GM12878 (cell line): Measurements from ENCODE around the gene GALNT17.

Source experiments
- BCL11A ChIP-seq: IDR thresholded peaks from 2 replicates; pipeline ENCODE4 v1.6.1; 2011; ENCODE audit warnings: low read depth, low read length
- CHD4 ChIP-seq: fragments of 200-600 bp; sonication (generic); IDR thresholded peaks from 2 replicates; pipeline ENCODE4 v1.6.1; 2016; ENCODE audit warnings: mild to moderate bottlenecking
- EZH2 ChIP-seq: IDR thresholded peaks from 2 replicates; pipeline ENCODE4 v1.6.1; 2012; ENCODE audit warnings: low read depth, mild to moderate bottlenecking, control low read depth, inconsistent platforms, low read length, borderline replicate concordance; ENCODE audit not compliant: control insufficient read depth
- FOS ChIP-seq: IDR thresholded peaks from 3 replicates; pipeline ENCODE4 v1.6.1; 2011; ENCODE audit warnings: borderline replicate concordance; ENCODE audit not compliant: insufficient read length; ENCODE audit errors: extremely low read depth
- FOXM1 ChIP-seq: IDR thresholded peaks from 2 replicates; pipeline ENCODE4 v1.6.1; 2012; ENCODE audit warnings: low read depth, mild to moderate bottlenecking, inconsistent platforms, low read length, moderate library complexity
- JUNB ChIP-seq: IDR thresholded peaks from 2 replicates; pipeline ENCODE4 v1.6.1; 2016; ENCODE audit warnings: antibody characterized with exemption, mild to moderate bottlenecking
- POLR2A ChIP-seq: IDR thresholded peaks from 2 replicates; pipeline ENCODE4 v1.6.1; 2011; ENCODE audit warnings: low read depth, mild to moderate bottlenecking, low read length
- YY1 ChIP-seq: IDR thresholded peaks from 2 replicates; pipeline ENCODE4 v1.6.1; 2011; ENCODE audit warnings: low read depth, mild to moderate bottlenecking, low read length
- TF ChIP-seq, protein P1 (sequence below), 3 experiments: IDR thresholded peaks in 2 of 3; conservative IDR thresholded peaks in 1 of 3; 2 replicates each; pipeline ENCODE4 v1.5.1; 2011; ENCODE audit warnings: low read depth in 3 of 3, low read length in 3 of 3, mild to moderate bottlenecking in 3 of 3, control low read depth in 2 of 3, moderate library complexity in 2 of 3, inconsistent platforms in 1 of 3, mixed read lengths in 1 of 3; ENCODE audit not compliant: control insufficient read depth in 2 of 3, insufficient read depth in 1 of 3; ENCODE audit errors: extremely low read depth in 1 of 3
- TF ChIP-seq, protein P2 (sequence below): IDR thresholded peaks from 2 replicates; pipeline ENCODE4 v1.6.1; 2012; ENCODE audit warnings: low read length, inconsistent platforms
- TF ChIP-seq, protein P3 (sequence below): fragments of 450-650 bp; IDR thresholded peaks from 2 replicates; pipeline ENCODE4 v1.6.1; 2017; ENCODE audit warnings: antibody characterized with exemption, mild to moderate bottlenecking, moderate library complexity

DNA sequence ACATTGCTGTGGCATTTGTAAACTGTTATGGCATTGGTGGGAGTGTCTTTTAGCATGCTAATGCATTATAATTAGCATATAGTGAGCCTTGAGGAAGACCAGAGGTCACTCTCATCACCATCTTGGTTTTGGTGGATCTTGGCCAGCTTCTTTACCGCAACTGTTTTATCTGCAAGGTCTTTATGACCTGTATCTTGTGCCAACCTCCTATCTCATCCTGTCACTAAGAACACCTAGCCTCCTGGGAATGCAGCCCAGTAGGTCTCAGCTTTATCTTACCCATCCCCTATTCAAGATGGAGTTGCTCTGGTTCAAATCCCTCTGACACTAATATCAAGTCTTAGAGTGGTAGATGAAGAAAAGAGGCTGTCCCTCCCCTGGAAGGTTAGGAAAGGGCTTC is 506.2 kb downstream of the GALNT17 start:
- TF ChIP-seq POLR2A (no peak), FOS (no peak), CHD4 (no peak), YY1 (no peak), FOXM1 (no peak), EZH2 (no peak), BCL11A (no peak), JUNB (no peak)
- TF ChIP-seq, protein P1, sequence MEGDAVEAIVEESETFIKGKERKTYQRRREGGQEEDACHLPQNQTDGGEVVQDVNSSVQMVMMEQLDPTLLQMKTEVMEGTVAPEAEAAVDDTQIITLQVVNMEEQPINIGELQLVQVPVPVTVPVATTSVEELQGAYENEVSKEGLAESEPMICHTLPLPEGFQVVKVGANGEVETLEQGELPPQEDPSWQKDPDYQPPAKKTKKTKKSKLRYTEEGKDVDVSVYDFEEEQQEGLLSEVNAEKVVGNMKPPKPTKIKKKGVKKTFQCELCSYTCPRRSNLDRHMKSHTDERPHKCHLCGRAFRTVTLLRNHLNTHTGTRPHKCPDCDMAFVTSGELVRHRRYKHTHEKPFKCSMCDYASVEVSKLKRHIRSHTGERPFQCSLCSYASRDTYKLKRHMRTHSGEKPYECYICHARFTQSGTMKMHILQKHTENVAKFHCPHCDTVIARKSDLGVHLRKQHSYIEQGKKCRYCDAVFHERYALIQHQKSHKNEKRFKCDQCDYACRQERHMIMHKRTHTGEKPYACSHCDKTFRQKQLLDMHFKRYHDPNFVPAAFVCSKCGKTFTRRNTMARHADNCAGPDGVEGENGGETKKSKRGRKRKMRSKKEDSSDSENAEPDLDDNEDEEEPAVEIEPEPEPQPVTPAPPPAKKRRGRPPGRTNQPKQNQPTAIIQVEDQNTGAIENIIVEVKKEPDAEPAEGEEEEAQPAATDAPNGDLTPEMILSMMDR (IDR thresholded peaks at IDR 0.05 in 2 of 3, conservative IDR thresholded peaks at IDR 0.05 in 1 of 3; ENCODE audit: control insufficient read depth in 2 of 3, extremely low read depth in 1 of 3, insufficient read depth in 1 of 3, low read depth in 3 of 3, low read length in 3 of 3): no peak
- TF ChIP-seq, protein P2, sequence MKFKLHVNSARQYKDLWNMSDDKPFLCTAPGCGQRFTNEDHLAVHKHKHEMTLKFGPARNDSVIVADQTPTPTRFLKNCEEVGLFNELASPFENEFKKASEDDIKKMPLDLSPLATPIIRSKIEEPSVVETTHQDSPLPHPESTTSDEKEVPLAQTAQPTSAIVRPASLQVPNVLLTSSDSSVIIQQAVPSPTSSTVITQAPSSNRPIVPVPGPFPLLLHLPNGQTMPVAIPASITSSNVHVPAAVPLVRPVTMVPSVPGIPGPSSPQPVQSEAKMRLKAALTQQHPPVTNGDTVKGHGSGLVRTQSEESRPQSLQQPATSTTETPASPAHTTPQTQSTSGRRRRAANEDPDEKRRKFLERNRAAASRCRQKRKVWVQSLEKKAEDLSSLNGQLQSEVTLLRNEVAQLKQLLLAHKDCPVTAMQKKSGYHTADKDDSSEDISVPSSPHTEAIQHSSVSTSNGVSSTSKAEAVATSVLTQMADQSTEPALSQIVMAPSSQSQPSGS: no peak
- TF ChIP-seq, protein P3, sequence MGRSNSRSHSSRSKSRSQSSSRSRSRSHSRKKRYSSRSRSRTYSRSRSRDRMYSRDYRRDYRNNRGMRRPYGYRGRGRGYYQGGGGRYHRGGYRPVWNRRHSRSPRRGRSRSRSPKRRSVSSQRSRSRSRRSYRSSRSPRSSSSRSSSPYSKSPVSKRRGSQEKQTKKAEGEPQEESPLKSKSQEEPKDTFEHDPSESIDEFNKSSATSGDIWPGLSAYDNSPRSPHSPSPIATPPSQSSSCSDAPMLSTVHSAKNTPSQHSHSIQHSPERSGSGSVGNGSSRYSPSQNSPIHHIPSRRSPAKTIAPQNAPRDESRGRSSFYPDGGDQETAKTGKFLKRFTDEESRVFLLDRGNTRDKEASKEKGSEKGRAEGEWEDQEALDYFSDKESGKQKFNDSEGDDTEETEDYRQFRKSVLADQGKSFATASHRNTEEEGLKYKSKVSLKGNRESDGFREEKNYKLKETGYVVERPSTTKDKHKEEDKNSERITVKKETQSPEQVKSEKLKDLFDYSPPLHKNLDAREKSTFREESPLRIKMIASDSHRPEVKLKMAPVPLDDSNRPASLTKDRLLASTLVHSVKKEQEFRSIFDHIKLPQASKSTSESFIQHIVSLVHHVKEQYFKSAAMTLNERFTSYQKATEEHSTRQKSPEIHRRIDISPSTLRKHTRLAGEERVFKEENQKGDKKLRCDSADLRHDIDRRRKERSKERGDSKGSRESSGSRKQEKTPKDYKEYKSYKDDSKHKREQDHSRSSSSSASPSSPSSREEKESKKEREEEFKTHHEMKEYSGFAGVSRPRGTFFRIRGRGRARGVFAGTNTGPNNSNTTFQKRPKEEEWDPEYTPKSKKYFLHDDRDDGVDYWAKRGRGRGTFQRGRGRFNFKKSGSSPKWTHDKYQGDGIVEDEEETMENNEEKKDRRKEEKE: no peak
